ENCODE data around the gene PITPNM3. TPM values are rescaled to one million over a fixed set of nuclear protein-coding genes. Genes with fewer than 3 reads are reported as not detected.
A peak's percentile ranks its signal among the peaks of the same experiment; 100 is the strongest.

Gene PITPNM3
- total RNA-seq, 1 donor from 2014 or later: 1.3 TPM

GRCh38 chr17:6498356-6498755, 58.0 kb downstream of the PITPNM3 start:
- no peak for TF ChIP-seq CTCF (conservative IDR thresholded peaks at IDR 0.05; ENCODE audit: low read depth, low read length)
- H3K4me3 ChIP-seq (ENCODE audit: low read depth, low read length): no peak overlapping the region
- DNase-seq (ENCODE audit: low read depth): no peak

- TF ChIP-seq CTCF (conservative IDR thresholded peaks at IDR 0.05; ENCODE audit: low read depth, low read length): no peak
- DNase-seq (ENCODE audit: low read depth): no peak
- H3K4me3 ChIP-seq (ENCODE audit: low read depth, low read length): no peak overlapping the region
Measured at GRCh38 chr17:6497496-6498221, 58.7 kb downstream of the PITPNM3 start.

GRCh38 chr17:6496640-6497441, 59.5 kb downstream of the PITPNM3 start:
- DNase-seq (ENCODE audit: low read depth): no peak
- TF ChIP-seq CTCF (conservative IDR thresholded peaks at IDR 0.05; ENCODE audit: low read depth, low read length): no peak
- no peak overlapping the region for H3K4me3 ChIP-seq (ENCODE audit: low read depth, low read length)

GRCh38 chr17:6496116-6496481, 60.3 kb downstream of the PITPNM3 start:
- no peak for DNase-seq (ENCODE audit: low read depth)
- no peak for TF ChIP-seq CTCF (conservative IDR thresholded peaks at IDR 0.05; ENCODE audit: low read depth, low read length)
- H3K4me3 ChIP-seq (ENCODE audit: low read depth, low read length): no peak overlapping the region

GRCh38 chr17:6495450-6496115, 60.8 kb downstream of the PITPNM3 start:
- peak; percentile 26 for TF ChIP-seq CTCF (conservative IDR thresholded peaks at IDR 0.05; ENCODE audit: low read depth, low read length)
- no peak for DNase-seq (ENCODE audit: low read depth)
- no peak overlapping the region for H3K4me3 ChIP-seq (ENCODE audit: low read depth, low read length)

GRCh38 chr17:6494239-6494941, 62.0 kb downstream of the PITPNM3 start:
- H3K4me3 ChIP-seq (ENCODE audit: low read depth, low read length): no peak overlapping the region
- no peak for TF ChIP-seq CTCF (conservative IDR thresholded peaks at IDR 0.05; ENCODE audit: low read depth, low read length)
- DNase-seq (ENCODE audit: low read depth): no peak
